Psoas muscle (tissue), 8 donors: ENCODE results near the gene RMI2. TPM values are rescaled to one million over a fixed set of nuclear protein-coding genes. Genes with fewer than 3 reads are reported as not detected.

ENCODE experiments used
- ATAC-seq, 4 donors: fragments of 200-7000 bp; cut with Tn5 transposase; one replicate each; pipeline ENCODE4 v1.9.1; 2020; ENCODE audit warnings: moderate library complexity in 3 of 4, mild to moderate bottlenecking in 2 of 4
- DNase-seq, 2 donors: peaks; one replicate each; pipeline ENCODE4 v3.0.0-alpha.2; 2020
- H3K27ac ChIP-seq: fragments of 200-600 bp; one replicate; pipeline ENCODE4 v1.8.0; 2022
- H3K27me3 ChIP-seq, 3 donors: fragments of 200-600 bp in 1 of 3; one replicate each; pipeline versions ENCODE4 v1.6.1 to v1.8.0; 2013 to 2022; ENCODE audit warnings: low read length in 2 of 3, mild to moderate bottlenecking in 2 of 3, moderate library complexity in 1 of 3; ENCODE audit not compliant: insufficient read depth in 3 of 3
- H3K36me3 ChIP-seq, 2 donors: fragments of 200-600 bp in 1 of 2; one replicate each; pipeline versions ENCODE4 v1.6.1 to v1.8.0; 2013 to 2022; ENCODE audit warnings: low read depth in 1 of 2, mild to moderate bottlenecking in 1 of 2, moderate library complexity in 1 of 2; ENCODE audit not compliant: insufficient read depth in 1 of 2
- H3K4me1 ChIP-seq: fragments of 200-600 bp; one replicate; pipeline ENCODE4 v1.8.0; 2022
- H3K4me3 ChIP-seq: fragments of 200-600 bp; one replicate; pipeline ENCODE4 v1.8.0; 2022; ENCODE audit warnings: mild to moderate bottlenecking
- H3K9me3 ChIP-seq: fragments of 200-600 bp; one replicate; pipeline ENCODE4 v1.8.0; 2022
- WGBS, 3 donors: extraction: QIAGEN DNeasy Blood & Tissue Kit; methylation state at CpG; one replicate each; pipeline versions ENCODE4 v1.1.6 to v1.1.7; 2013; 5-methylcytosine and 5-hydroxymethylcytosine counted together
- intact Hi-C, 2 donors: fragments of 100-400 bp; cut with DNase I; formaldehyde crosslinking; loops; one replicate each; pipeline versions ENCODE4 v1.11.0 to v1.14.2; 2022
- polyA plus RNA-seq, 3 donors: library from polyadenylated mRNA; stranded (reverse); fragments of 200-250 nt; gene quantifications; one replicate each; pipeline ENCODE4 v1.2.3, GENCODE V29; 2013
- total RNA-seq, 4 donors: library from RNA; stranded (reverse); fragmentation: NEBNext Ultra II Directional in 2 of 4; extraction: Animal tissue kit (Norgen Biotek cat#: 25700) in 2 of 4; gene quantifications; one replicate each; pipeline versions ENCODE4 v1.2.1 to v1.2.4, GENCODE V29; 2021 to 2023
- TF ChIP-seq, protein P1 (sequence below): fragments of 200-600 bp; IDR thresholded peaks from one replicate; pipeline ENCODE4 v1.8.0; 2022; ENCODE audit warnings: antibody characterized with exemption
- donor health status: healthy with polysubstance abuse.
- donor health status: DM: no; HTN: no; CAD: no; lungs with moderate emphysema.
- donor health status: Bipolar disorder and iron deficiency.
- donor health status: healthy.
- donor health status: DM: yes; HTN: yes; CAD: no.
- donor health status: DM: no; HTN: no; CAD: no.
- donor health status: DM: no; HTN: no; CAD: no.
- donor health status: DM: yes; HTN: yes; CAD: no.

Gene RMI2
- total and polyA plus RNA-seq, 7 donors = 0.11 to 0.64 (median 0.23) TPM; not detected in 2

- DNase-seq = no peak
- ATAC-seq = no peak
- TF ChIP-seq, protein P1, sequence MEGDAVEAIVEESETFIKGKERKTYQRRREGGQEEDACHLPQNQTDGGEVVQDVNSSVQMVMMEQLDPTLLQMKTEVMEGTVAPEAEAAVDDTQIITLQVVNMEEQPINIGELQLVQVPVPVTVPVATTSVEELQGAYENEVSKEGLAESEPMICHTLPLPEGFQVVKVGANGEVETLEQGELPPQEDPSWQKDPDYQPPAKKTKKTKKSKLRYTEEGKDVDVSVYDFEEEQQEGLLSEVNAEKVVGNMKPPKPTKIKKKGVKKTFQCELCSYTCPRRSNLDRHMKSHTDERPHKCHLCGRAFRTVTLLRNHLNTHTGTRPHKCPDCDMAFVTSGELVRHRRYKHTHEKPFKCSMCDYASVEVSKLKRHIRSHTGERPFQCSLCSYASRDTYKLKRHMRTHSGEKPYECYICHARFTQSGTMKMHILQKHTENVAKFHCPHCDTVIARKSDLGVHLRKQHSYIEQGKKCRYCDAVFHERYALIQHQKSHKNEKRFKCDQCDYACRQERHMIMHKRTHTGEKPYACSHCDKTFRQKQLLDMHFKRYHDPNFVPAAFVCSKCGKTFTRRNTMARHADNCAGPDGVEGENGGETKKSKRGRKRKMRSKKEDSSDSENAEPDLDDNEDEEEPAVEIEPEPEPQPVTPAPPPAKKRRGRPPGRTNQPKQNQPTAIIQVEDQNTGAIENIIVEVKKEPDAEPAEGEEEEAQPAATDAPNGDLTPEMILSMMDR = no peak
- Histone ChIP-seq H3K27me3 (no peaks in the 10 kb centered on the region), H3K4me1 (peaks cover 5% of the 10 kb centered on the region), H3K9me3 (no peaks in the 10 kb centered on the region), H3K36me3 (no peaks in the 10 kb centered on the region), H3K4me3 (no peak overlapping the region), H3K27ac (no peak overlapping the region)
- intact Hi-C loops = no loop called here
- WGBS, 3 donors = 59 to 78% (median 68%) methylated on average over 5 of the region's 5 CpGs
Measured at GRCh38 chr16:11342021-11342855, 3.0 kb upstream of the RMI2 start.

DNA sequence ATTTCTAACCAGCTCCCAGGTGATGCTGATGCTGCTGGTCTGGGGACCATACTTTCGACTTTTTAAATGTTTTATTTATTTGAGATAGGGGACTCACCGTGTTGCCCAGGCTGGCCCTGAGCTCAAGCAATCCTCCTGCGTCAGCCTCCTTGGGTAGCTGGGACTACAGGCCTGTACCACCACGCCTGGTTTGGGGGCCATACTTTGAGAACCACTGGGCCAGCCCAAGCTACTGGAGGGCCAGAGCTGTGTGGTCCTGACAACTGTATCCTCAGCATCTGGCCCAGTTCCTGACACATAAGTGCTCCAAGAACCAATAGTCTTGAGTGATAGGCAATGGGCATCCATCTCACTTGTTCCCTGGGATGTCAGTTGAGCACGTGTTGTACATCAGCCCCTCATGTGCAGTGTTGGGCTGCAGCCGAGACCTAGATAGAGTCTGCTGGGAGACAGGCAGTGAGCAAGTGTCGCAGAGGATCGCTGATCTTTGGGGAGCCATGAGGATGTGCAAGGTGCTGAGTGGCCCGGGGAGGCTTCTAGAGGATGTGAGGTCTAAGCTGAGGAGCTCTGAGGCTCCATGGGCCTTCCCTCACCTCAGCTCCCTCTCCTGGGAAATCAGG is 1.6 kb downstream of the RMI2 start:
- Histone ChIP-seq H3K4me3 (no peak overlapping the region), H3K36me3 (no peaks in the 10 kb centered on the region), H3K4me1 (peaks cover 5% of the 10 kb centered on the region), H3K27ac (no peak overlapping the region), H3K27me3 (no peaks in the 10 kb centered on the region), H3K9me3 (no peaks in the 10 kb centered on the region)
- DNase-seq (no peak), ATAC-seq (no peak)
- 75 to 89% (median 81%) methylated on average over 9 of the region's 9 CpGs for whole genome bisulfite sequencing, 3 donors
- intact Hi-C loops = no loop called here
- TF ChIP-seq, protein P1 = no peak

GRCh38 chr16:11347831-11348230 is 2.6 kb downstream of the RMI2 start:
- no peaks in the 10 kb centered on the region for H3K9me3 ChIP-seq
- H3K4me3 ChIP-seq = no peak overlapping the region
- H3K4me1 ChIP-seq = peaks cover 5% of the 10 kb centered on the region
- TF ChIP-seq, protein P1 = no peak
- H3K36me3 ChIP-seq = no peaks in the 10 kb centered on the region
- no peak overlapping the region for H3K27ac ChIP-seq
- 94 to 97% (median 95%) methylated on average over 7 of the region's 7 CpGs for WGBS, 3 donors
- no peaks in the 10 kb centered on the region for H3K27me3 ChIP-seq
- DNase-seq = no peak
- intact Hi-C loops = no loop called here
- ATAC-seq = no peak

GRCh38 chr16:11348737-11349598 is 3.7 kb downstream of the RMI2 start:
- H3K36me3 ChIP-seq = no peaks in the 10 kb centered on the region
- H3K4me1 ChIP-seq = peaks cover 5% of the 10 kb centered on the region
- no peaks in the 10 kb centered on the region for H3K27me3 ChIP-seq
- TF ChIP-seq, protein P1 = no peak
- no peak overlapping the region for H3K27ac ChIP-seq
- ATAC-seq (no peak), DNase-seq (no peak)
- no peaks in the 10 kb centered on the region for H3K9me3 ChIP-seq
- 82 to 84% (median 83%) methylated on average over 16 of the region's 16 CpGs for WGBS, 3 donors
- no peak overlapping the region for H3K4me3 ChIP-seq
- intact Hi-C loops = no loop called here
